GM21367 (cell line): Measurements from ENCODE around the gene NASP.

Experiments used
- ATAC-seq: cut with Tn5 transposase; IDR thresholded peaks from one replicate; pipeline ENCODE4 v1.9.1; 2021; ENCODE audit not compliant: unreplicated experiment

The NASP gene

GRCh38 chr1:45583666-45584350, at the start of gene NASP:
NASP (plus strand) TSS chr1:45584041; CDS start chr1:45584147, 106 bp downstream.
- ATAC-seq, result peak; percentile 35

- no peak for ATAC-seq
Observed at GRCh38 chr1:45535988-45536766, 47.7 kb upstream of the NASP start.

GRCh38 chr1:45536886-45537285, 47.0 kb upstream of the NASP start:
- no peak for ATAC-seq

- no peak for ATAC-seq
Observed at GRCh38 chr1:45541193-45541592, 42.6 kb upstream of the NASP start.

GRCh38 chr1:45542591-45542990, 41.2 kb upstream of the NASP start:
- ATAC-seq, result no peak

- ATAC-seq, result no peak
Observed at GRCh38 chr1:45543581-45544417, 40.0 kb upstream of the NASP start.

GRCh38 chr1:45544530-45544929, 39.3 kb upstream of the NASP start:
- ATAC-seq, result no peak

GRCh38 chr1:45545019-45545493, 38.8 kb upstream of the NASP start:
- ATAC-seq, result peak; percentile 40

- ATAC-seq, result no peak
Observed at GRCh38 chr1:45545553-45546310, 38.1 kb upstream of the NASP start.

- peak; percentile 85 for ATAC-seq
Observed at GRCh38 chr1:45550401-45551351, 33.2 kb upstream of the NASP start, which contains the start of gene AKR1A1. AKR1A1 (plus strand) TSS chr1:45550826; CDS start chr1:45561795, 10,969 bp downstream.

- ATAC-seq, result no peak
Observed at GRCh38 chr1:45551684-45552083, 32.2 kb upstream of the NASP start.

GRCh38 chr1:45552331-45552730, 31.5 kb upstream of the NASP start:
- ATAC-seq, result no peak

GRCh38 chr1:45554198-45554597, 29.6 kb upstream of the NASP start:
- no peak for ATAC-seq

- ATAC-seq, result no peak
Observed at GRCh38 chr1:45557422-45557944, 26.4 kb upstream of the NASP start.

GRCh38 chr1:45563843-45564242, 20.0 kb upstream of the NASP start:
- ATAC-seq, result no peak

GRCh38 chr1:45566722-45567121, 17.1 kb upstream of the NASP start:
- no peak for ATAC-seq

GRCh38 chr1:45567911-45568310, 15.9 kb upstream of the NASP start:
- no peak for ATAC-seq

GRCh38 chr1:45568421-45568820, 15.4 kb upstream of the NASP start:
- no peak for ATAC-seq

- no peak for ATAC-seq
Observed at GRCh38 chr1:45569571-45569961, 14.3 kb upstream of the NASP start.
